ENCODE measurements around the gene RHOV. TPM values are rescaled to one million over a fixed set of nuclear protein-coding genes. Genes with fewer than 3 reads are reported as not detected.

Gene RHOV
- total RNA-seq, 1 donor from 2014 or later, result 0.61 TPM

DNA sequence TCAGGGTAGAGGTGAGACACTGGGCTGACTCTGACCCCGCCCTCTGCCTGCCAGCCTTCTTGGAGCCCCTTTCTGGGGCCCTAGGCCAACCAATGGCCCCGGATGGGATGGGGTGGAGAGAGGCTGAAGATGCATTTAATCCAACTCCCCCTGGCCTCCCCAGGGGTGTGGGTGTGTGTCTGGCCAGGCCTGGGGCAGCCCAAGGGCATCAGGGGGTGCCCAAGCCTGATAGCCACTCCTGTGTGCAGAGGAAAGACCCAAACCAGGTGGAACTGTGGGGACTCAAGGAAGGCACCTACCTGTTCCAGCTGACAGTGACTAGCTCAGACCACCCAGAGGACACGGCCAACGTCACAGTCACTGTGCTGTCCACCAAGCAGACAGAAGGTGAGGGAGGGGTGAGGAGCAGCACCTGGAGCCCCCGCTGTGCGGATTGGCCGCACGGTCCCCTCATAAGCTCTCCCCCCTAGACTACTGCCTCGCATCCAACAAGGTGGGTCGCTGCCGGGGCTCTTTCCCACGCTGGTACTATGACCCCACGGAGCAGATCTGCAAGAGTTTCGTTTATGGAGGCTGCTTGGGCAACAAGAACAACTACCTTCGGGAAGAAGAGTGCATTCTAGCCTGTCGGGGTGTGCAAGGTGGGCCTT is 20.7 kb downstream of the RHOV start:
- no peak overlapping the region for H3K4me2 ChIP-seq (ENCODE audit: low read length)
- no peak overlapping the region for H3K27ac Mint-ChIP-seq (ENCODE audit: unreplicated experiment)
- no peaks in the 10 kb centered on the region for H3K9me3 Mint-ChIP-seq (ENCODE audit: unreplicated experiment)
- no peaks in the 10 kb centered on the region for H3K9me3 ChIP-seq (ENCODE audit: insufficient read depth, low read depth, low read length)
- no peaks in the 10 kb centered on the region for H3K36me3 ChIP-seq (ENCODE audit: insufficient read depth, low read length)
- H3K9ac ChIP-seq (ENCODE audit: low read length), result no peak overlapping the region
- H3K27me3 Mint-ChIP-seq (ENCODE audit: low read depth, unreplicated experiment), result no peaks in the 10 kb centered on the region
- no peaks in the 10 kb centered on the region for H3K27me3 ChIP-seq (ENCODE audit: insufficient read depth, low read length)
- no peaks in the 10 kb centered on the region for H3K4me1 ChIP-seq (ENCODE audit: insufficient read depth, low read length)
- H3K4me3 Mint-ChIP-seq (ENCODE audit: unreplicated experiment), result no peak overlapping the region
- FAIRE-seq (no peak), DNase-seq (ENCODE audit: low read depth) (no peak)
- H3K4me1 Mint-ChIP-seq (ENCODE audit: low read depth, unreplicated experiment), result no peaks in the 10 kb centered on the region
- no peak for TF ChIP-seq EZH2 (IDR thresholded peaks at IDR 0.05; ENCODE audit: insufficient read depth, low read length)
- no peak overlapping the region for H3K4me3 ChIP-seq (ENCODE audit: insufficient read depth, low read depth, low read length)
- H3K27ac ChIP-seq (ENCODE audit: low read depth, low read length), result no peak overlapping the region
- no peaks in the 10 kb centered on the region for H4K20me1 ChIP-seq (ENCODE audit: insufficient read depth, low read length)
- no peaks in the 10 kb centered on the region for H3K79me2 ChIP-seq (ENCODE audit: insufficient read depth, low read length)
- H2AFZ ChIP-seq (ENCODE audit: low read depth, low read length), result no peak overlapping the region
- peaks cover 4% of the 10 kb centered on the region for H3K36me3 Mint-ChIP-seq (ENCODE audit: low read depth, unreplicated experiment)

DNA sequence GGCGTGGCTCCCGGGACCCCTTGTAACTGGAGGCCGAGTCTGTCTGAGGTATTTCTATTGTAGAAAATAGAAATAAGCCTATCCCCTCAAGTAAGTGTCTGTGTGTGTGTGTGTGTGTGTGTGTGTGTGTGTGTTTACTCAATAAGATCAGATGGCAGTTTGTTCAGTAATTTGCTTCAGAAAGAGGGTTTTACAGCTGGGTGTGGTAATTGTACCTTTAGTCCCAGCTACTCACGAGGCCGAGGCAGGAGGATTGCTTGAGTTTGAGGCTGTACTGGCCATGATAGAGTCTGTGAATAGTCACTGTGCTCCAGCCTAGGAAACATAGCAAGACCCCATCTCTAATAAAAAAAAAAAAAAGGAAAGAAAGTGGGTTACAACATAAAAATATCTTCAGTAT is 21.5 kb downstream of the RHOV start:
- H3K36me3 Mint-ChIP-seq (ENCODE audit: low read depth, unreplicated experiment), result peaks cover 4% of the 10 kb centered on the region
- Histone ChIP-seq H3K4me1 (ENCODE audit: insufficient read depth, low read length) (no peaks in the 10 kb centered on the region), H4K20me1 (ENCODE audit: insufficient read depth, low read length) (no peaks in the 10 kb centered on the region), H3K4me3 (ENCODE audit: insufficient read depth, low read depth, low read length) (no peak overlapping the region), H3K4me2 (ENCODE audit: low read length) (no peak overlapping the region), H3K9ac (ENCODE audit: low read length) (no peak overlapping the region), H2AFZ (ENCODE audit: low read depth, low read length) (no peak overlapping the region), H3K27ac (ENCODE audit: low read depth, low read length) (no peak overlapping the region), H3K36me3 (ENCODE audit: insufficient read depth, low read length) (no peaks in the 10 kb centered on the region), H3K79me2 (ENCODE audit: insufficient read depth, low read length) (no peaks in the 10 kb centered on the region), H3K9me3 (ENCODE audit: insufficient read depth, low read depth, low read length) (no peaks in the 10 kb centered on the region), H3K27me3 (ENCODE audit: insufficient read depth, low read length) (no peaks in the 10 kb centered on the region)
- no peak for FAIRE-seq
- H3K4me3 Mint-ChIP-seq (ENCODE audit: unreplicated experiment), result no peak overlapping the region
- TF ChIP-seq, protein P1, sequence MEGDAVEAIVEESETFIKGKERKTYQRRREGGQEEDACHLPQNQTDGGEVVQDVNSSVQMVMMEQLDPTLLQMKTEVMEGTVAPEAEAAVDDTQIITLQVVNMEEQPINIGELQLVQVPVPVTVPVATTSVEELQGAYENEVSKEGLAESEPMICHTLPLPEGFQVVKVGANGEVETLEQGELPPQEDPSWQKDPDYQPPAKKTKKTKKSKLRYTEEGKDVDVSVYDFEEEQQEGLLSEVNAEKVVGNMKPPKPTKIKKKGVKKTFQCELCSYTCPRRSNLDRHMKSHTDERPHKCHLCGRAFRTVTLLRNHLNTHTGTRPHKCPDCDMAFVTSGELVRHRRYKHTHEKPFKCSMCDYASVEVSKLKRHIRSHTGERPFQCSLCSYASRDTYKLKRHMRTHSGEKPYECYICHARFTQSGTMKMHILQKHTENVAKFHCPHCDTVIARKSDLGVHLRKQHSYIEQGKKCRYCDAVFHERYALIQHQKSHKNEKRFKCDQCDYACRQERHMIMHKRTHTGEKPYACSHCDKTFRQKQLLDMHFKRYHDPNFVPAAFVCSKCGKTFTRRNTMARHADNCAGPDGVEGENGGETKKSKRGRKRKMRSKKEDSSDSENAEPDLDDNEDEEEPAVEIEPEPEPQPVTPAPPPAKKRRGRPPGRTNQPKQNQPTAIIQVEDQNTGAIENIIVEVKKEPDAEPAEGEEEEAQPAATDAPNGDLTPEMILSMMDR (IDR thresholded peaks at IDR 0.05; ENCODE audit: insufficient read depth, low read depth, low read length), result no peak
- no peak for TF ChIP-seq EZH2 (IDR thresholded peaks at IDR 0.05; ENCODE audit: insufficient read depth, low read length)
- no peak overlapping the region for H3K27ac Mint-ChIP-seq (ENCODE audit: unreplicated experiment)
- H3K4me1 Mint-ChIP-seq (ENCODE audit: low read depth, unreplicated experiment), result peaks cover 7% of the 10 kb centered on the region
- H3K27me3 Mint-ChIP-seq (ENCODE audit: low read depth, unreplicated experiment), result no peaks in the 10 kb centered on the region
- H3K9me3 Mint-ChIP-seq (ENCODE audit: unreplicated experiment), result no peaks in the 10 kb centered on the region
- no peak for DNase-seq (ENCODE audit: low read depth)

DNA sequence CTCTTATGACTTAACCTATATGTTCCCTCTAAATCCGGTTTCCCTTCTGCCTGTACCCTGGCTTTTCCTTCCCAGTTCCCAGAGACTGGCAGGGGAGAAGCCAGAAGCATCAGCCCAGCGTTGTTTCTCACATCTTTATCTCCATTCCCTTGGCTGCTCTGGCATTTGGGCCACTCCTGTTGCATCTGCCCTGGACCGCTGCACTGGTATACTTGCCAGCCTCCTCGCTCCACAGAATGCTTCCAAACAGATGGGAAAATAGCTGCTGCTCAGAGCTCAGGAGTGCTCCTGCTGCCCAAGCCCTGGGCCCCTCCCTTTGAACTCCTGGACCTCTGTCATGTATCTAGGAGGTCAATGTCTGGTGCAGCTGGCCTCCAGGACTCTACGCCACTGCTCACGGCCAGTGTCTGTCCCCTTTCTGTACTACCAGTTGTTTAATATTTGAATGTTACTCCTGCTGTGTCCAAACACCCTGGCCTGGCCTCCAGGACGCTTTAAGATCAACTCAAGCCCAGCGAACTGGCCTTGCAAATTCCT is 23.4 kb downstream of the RHOV start:
- Histone ChIP-seq H3K4me1 (ENCODE audit: insufficient read depth, low read length) (peaks cover 2% of the 10 kb centered on the region), H3K4me3 (ENCODE audit: insufficient read depth, low read depth, low read length) (no peak overlapping the region), H3K9ac (ENCODE audit: low read length) (no peak overlapping the region), H2AFZ (ENCODE audit: low read depth, low read length) (no peak overlapping the region), H3K36me3 (ENCODE audit: insufficient read depth, low read length) (no peaks in the 10 kb centered on the region), H3K27me3 (ENCODE audit: insufficient read depth, low read length) (no peaks in the 10 kb centered on the region), H3K27ac (ENCODE audit: low read depth, low read length) (no peak overlapping the region), H3K9me3 (ENCODE audit: insufficient read depth, low read depth, low read length) (no peaks in the 10 kb centered on the region), H3K4me2 (ENCODE audit: low read length) (no peak overlapping the region), H3K79me2 (ENCODE audit: insufficient read depth, low read length) (no peaks in the 10 kb centered on the region), H4K20me1 (ENCODE audit: insufficient read depth, low read length) (no peaks in the 10 kb centered on the region)
- FAIRE-seq (no peak), DNase-seq (ENCODE audit: low read depth) (no peak)
- Mint-ChIP-seq H3K27me3 (ENCODE audit: low read depth, unreplicated experiment) (no peaks in the 10 kb centered on the region), H3K4me1 (ENCODE audit: low read depth, unreplicated experiment) (peaks cover 26% of the 10 kb centered on the region), H3K4me3 (ENCODE audit: unreplicated experiment) (no peak overlapping the region), H3K36me3 (ENCODE audit: low read depth, unreplicated experiment) (peaks cover 4% of the 10 kb centered on the region), H3K9me3 (ENCODE audit: unreplicated experiment) (no peaks in the 10 kb centered on the region), H3K27ac (ENCODE audit: unreplicated experiment) (no peak overlapping the region)
- no peak for TF ChIP-seq EZH2 (IDR thresholded peaks at IDR 0.05; ENCODE audit: insufficient read depth, low read length)
- TF ChIP-seq, protein P1 (IDR thresholded peaks at IDR 0.05; ENCODE audit: insufficient read depth, low read depth, low read length), result no peak

All from astrocyte (in vitro differentiated cells and primary cell).